Muscle layer of duodenum (tissue), 2 donors: ENCODE data around the gene BORCS6.

Source experiments
- H3K27ac ChIP-seq: one replicate; pipeline ENCODE4 v1.7.0; 2013; ENCODE audit warnings: mild to moderate bottlenecking, low read length
- H3K27me3 ChIP-seq: one replicate; pipeline ENCODE4 v1.7.0; 2013; ENCODE audit warnings: low read depth, mild to moderate bottlenecking, control low read depth, low read length
- H3K36me3 ChIP-seq, 2 donors: one replicate each; pipeline ENCODE4 v1.7.0; 2013; ENCODE audit warnings: low read length in 2 of 2, control low read depth in 1 of 2, mild to moderate bottlenecking in 1 of 2; ENCODE audit not compliant: insufficient read depth in 2 of 2, control insufficient read depth in 1 of 2
- H3K4me1 ChIP-seq, 2 donors: one replicate each; pipeline ENCODE4 v1.7.0; 2013; ENCODE audit warnings: low read length in 2 of 2, mild to moderate bottlenecking in 2 of 2, control low read depth in 1 of 2, moderate library complexity in 1 of 2; ENCODE audit not compliant: insufficient read depth in 2 of 2, control insufficient read depth in 1 of 2
- H3K4me3 ChIP-seq, 2 donors: one replicate each; pipeline ENCODE4 v1.7.0; 2013; ENCODE audit warnings: low read length in 2 of 2, low read depth in 1 of 2, mild to moderate bottlenecking in 1 of 2
- H3K9me3 ChIP-seq, 2 donors: one replicate each; pipeline ENCODE4 v1.7.0; 2013; ENCODE audit warnings: low read length in 2 of 2, control low read depth in 1 of 2, mild to moderate bottlenecking in 1 of 2; ENCODE audit not compliant: control insufficient read depth in 1 of 2
- donor health status: healthy.

The BORCS6 gene

GRCh38 chr17:8163978-8164814 is 25.8 kb downstream of the BORCS6 start:
- peak overlapping the region; percentile 84 for H3K27ac ChIP-seq
- peak overlapping the region; percentile 8 to 82 for H3K4me3 ChIP-seq
- no peaks in the 10 kb centered on the region for H3K9me3 ChIP-seq
- H3K36me3 ChIP-seq = peaks cover 15 to 17% of the 10 kb centered on the region in 2 donors
- peaks cover 20 to 45% of the 10 kb centered on the region in 2 donors for H3K4me1 ChIP-seq
- H3K27me3 ChIP-seq = no peaks in the 10 kb centered on the region

DNA sequence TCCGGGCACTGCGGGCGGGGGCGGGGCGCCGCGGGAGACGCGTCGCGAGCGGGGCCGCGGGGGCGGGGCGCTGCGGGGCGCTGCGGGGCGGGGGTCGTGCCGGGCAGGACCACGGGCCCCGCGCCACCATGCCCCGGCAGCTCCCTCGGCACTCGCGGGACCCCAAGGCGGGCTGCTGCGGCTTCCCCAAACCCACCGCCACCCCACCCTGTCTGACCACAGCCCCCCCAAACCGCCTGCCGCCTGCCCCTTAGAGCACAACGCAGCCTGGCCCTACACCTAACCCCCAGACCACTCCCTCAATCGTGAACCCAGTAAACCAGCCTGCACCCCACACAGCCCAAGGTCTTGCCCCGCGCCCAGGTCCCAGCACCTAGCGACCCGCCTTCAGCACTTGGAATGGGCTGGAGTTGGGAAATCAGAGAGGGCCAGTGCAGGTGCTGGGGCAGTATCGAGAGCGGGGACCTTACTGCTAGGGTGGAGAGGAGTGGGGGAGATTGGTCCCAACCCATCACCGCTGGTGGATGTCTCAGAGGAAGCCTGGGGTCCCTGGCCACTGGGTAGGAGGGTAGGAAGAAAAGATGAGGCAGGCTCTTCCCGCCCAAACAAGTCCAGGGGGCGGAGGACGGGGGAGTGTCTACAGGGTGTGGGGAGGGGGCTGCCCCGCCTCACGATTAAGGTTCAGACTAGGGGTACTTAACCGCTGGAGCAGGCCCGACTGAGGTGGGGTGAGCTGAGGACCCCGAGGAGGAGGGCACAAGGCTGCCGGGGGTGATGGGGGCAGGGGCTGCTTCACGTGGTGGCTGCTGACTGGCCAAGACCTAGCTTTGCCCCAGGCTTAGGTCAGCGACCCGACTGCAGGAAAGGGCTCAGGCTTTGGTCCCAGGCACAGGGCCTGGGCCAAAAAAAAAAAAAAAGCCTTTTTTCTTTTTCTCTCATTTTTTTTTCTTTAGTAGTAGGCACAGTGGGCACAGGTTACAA is 26.7 kb downstream of the BORCS6 start:
- Histone ChIP-seq H3K4me3 (peak overlapping the region; percentile 53 to 82), H3K9me3 (no peaks in the 10 kb centered on the region), H3K4me1 (peaks cover 20 to 51% of the 10 kb centered on the region in 2 donors), H3K36me3 (peaks cover 15 to 21% of the 10 kb centered on the region in 2 donors), H3K27me3 (no peaks in the 10 kb centered on the region), H3K27ac (peak overlapping the region; percentile 84)

DNA sequence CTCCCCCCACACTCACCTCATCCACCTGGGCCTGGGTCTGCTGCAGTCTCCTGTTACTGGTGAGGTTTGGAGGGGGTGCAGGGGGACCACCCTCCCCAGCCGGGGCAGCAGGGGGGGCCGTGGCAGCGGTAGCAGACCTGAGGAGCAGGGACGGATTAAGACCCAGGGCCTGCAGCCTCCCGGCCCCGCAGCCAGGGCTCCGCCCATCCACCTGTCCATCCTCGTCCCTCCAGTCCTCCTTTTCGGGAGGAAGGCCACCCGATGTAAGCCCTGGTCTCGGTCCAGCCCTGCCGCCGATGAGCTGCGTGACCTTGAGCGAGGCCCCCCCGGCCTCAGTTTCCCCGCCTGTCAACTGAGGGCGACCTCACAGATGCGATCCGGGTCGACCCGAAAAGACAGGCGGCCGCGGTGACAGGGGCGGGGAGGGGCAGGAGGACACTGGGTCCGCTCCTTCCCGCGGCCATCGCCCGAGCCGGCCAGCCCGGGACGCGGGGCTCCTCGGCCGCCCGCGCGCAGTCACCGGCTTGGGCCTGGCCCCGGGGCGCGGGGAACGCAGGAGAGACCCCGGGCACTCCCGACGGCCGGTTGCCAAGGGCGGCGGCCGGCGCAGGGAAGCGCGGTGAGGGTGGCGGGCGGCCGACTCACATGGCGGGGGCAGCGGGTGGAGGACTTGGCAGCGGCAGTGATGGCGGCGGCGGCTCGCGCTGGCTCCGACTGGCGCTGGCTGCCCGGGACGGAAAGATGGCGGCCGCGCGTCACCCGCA is 27.6 kb downstream of the BORCS6 start, which contains the start of gene VAMP2:
Gene VAMP2, minus strand, starts transcription at position 716 of the 764 bp plus-strand sequence. Its CDS starts 69 bp downstream, at position 647.
- peaks cover 15 to 22% of the 10 kb centered on the region in 2 donors for H3K36me3 ChIP-seq
- H3K27me3 ChIP-seq = no peaks in the 10 kb centered on the region
- peak within 1 kb of the TSS; percentile 86 for H3K27ac ChIP-seq
- no peaks in the 10 kb centered on the region for H3K9me3 ChIP-seq
- peak within 1 kb of the TSS; percentile 82 to 91 for H3K4me3 ChIP-seq
- peaks cover 20 to 51% of the 10 kb centered on the region in 2 donors for H3K4me1 ChIP-seq

DNA sequence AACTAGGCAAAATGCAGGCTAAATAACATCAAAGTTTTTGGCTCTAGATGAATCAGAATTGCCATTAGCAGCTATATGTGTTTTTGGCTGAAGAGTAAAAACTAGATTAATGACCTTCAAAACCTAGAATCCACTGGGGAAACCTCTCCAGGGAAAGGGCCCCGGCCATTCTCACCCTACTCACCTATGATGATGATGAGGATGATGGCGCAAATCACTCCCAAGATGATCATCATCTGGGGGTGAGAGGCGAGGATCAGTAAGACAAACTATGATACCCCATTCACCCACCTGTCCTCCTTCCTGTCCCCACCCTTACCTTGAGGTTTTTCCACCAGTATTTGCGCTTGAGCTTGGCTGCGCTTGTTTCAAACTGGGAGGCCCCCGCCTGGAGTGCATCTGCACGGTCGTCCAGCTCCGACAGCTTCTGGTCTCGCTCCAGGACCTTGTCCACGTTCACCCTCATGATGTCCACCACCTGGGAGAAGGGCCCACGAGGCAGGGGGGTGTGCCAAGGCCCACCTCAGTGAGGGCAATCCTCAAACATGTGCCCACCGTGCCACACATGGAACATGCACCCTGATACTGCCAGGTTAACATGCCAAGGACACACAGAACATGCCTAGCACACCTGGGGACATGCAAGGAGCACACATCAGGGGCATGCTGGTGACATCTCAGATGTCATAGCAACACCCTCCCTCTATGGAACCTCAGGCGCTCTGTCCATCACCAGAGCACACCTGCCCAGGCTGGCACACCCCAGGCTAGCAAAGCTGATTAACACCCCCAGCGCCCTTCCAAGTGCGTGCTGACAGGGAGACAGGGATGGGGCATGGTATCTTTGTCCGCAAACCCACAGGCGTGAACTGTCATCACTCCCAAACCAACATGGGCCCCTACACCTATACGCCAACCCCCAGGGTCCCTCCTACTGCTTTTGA is 28.4 kb downstream of the BORCS6 start:
- H3K9me3 ChIP-seq = no peaks in the 10 kb centered on the region
- H3K27me3 ChIP-seq = no peaks in the 10 kb centered on the region
- peaks cover 20 to 55% of the 10 kb centered on the region in 2 donors for H3K4me1 ChIP-seq

DNA sequence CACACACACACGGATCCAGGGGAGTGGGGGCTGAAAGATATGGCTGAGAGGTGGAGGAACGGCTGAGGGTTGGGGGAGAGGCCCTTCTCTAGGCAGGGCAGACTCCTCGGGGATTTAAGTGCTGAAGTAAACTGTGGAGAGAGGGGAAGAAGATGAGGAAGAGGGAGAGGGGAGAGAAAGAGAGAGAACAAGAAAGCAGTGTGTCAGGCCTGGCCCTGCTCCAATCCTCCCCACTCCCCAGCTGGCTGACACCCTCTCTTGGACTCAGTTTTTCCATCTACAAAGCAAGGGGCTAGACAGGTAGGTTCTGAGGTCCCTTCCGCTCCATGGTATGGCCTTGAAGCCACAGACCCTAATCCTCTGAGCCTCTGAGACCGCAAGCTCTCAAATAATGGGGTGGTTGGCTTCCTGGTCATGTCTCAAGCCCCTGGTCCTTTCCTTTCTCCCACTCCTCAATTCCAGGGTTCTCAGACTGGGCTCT is 29.2 kb downstream of the BORCS6 start:
- Histone ChIP-seq H3K36me3 (peaks cover 15 to 29% of the 10 kb centered on the region in 2 donors), H3K4me1 (peaks cover 20 to 55% of the 10 kb centered on the region in 2 donors), H3K9me3 (no peaks in the 10 kb centered on the region), H3K27me3 (no peaks in the 10 kb centered on the region), H3K27ac (peak overlapping the region; percentile 61), H3K4me3 (peak overlapping the region; percentile 82 to 91)

More for the DNA sequence above, 28.4 kb downstream of the BORCS6 start:
- peaks cover 15 to 27% of the 10 kb centered on the region in 2 donors for H3K36me3 ChIP-seq
- H3K4me3 ChIP-seq = peak overlapping the region; percentile 82 to 91
- H3K27ac ChIP-seq = peak overlapping the region; percentile 86

- H3K36me3 ChIP-seq = peaks cover 15 to 35% of the 10 kb centered on the region in 2 donors
- H3K4me3 ChIP-seq = no peak overlapping the region
- no peaks in the 10 kb centered on the region for H3K9me3 ChIP-seq
- H3K27me3 ChIP-seq = no peaks in the 10 kb centered on the region
- H3K27ac ChIP-seq = no peak overlapping the region
- H3K4me1 ChIP-seq = peaks cover 20 to 55% of the 10 kb centered on the region in 2 donors
Observed at GRCh38 chr17:8160224-8160577, 29.8 kb downstream of the BORCS6 start.

DNA sequence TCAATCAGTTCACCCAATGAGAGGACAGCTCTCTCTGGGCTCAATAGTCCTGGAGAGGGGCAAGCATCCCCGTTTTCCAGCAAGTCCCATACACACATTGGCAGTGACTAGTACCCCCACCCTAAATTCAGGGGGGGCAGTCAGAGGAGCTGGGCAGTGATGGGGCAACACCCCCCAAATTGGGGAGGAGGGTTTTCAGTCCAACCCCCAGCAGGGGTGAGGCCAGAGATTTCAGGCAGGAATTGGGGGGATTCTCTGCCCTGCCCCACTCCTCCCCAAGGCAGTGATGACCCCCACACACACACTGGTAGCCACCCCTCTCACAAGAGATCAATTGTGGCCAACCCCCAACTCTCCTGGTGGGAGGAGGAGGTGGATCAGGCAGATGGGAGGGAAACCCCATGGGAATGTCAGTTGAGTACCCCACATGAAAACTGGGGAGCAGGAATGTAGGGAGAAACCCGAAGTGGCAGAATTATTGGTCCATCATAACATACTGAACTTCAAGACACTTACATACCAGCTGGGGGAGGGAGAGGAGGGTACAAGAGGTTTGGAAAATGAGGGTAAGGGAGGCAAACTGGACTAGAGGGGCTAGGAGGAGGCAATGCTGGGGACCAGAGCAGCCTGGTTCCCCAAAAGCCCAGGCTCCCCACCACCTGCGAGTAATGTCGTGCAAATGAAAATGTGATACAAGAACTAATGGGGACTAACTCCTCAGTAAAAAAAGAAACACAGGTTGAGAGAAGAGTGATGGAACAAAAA is 30.3 kb downstream of the BORCS6 start:
- peak overlapping the region; percentile 16 for H3K27ac ChIP-seq
- H3K4me1 ChIP-seq = peaks cover 20 to 55% of the 10 kb centered on the region in 2 donors
- no peaks in the 10 kb centered on the region for H3K9me3 ChIP-seq
- H3K36me3 ChIP-seq = peaks cover 15 to 36% of the 10 kb centered on the region in 2 donors
- no peaks in the 10 kb centered on the region for H3K27me3 ChIP-seq
- H3K4me3 ChIP-seq = no peak overlapping the region

GRCh38 chr17:8159032-8159400 is 31.0 kb downstream of the BORCS6 start:
- H3K9me3 ChIP-seq = no peaks in the 10 kb centered on the region
- H3K27ac ChIP-seq = peak overlapping the region; percentile 85
- no peak overlapping the region for H3K4me3 ChIP-seq
- peaks cover 18 to 49% of the 10 kb centered on the region in 2 donors for H3K4me1 ChIP-seq
- no peaks in the 10 kb centered on the region for H3K27me3 ChIP-seq
- H3K36me3 ChIP-seq = peaks cover 15 to 37% of the 10 kb centered on the region in 2 donors

- Histone ChIP-seq H3K4me3 (no peak overlapping the region), H3K4me1 (peaks cover 13 to 43% of the 10 kb centered on the region in 2 donors), H3K36me3 (peaks cover 15 to 41% of the 10 kb centered on the region in 2 donors), H3K27ac (peak overlapping the region; percentile 85), H3K27me3 (no peaks in the 10 kb centered on the region), H3K9me3 (no peaks in the 10 kb centered on the region)
Observed at GRCh38 chr17:8158267-8159031, 31.5 kb downstream of the BORCS6 start.
